ENCODE results near the gene RACGAP1.

GRCh38 chr12:49963976-49964815 lies 61.1 kb downstream of the RACGAP1 start:
- TF ChIP-seq OSR1 (CRISPR knock-in tag; IDR thresholded peaks at IDR 0.05) (no peak), TCF4 (CRISPR knock-in tag; IDR thresholded peaks at IDR 0.05; ENCODE audit: borderline replicate concordance) (no peak), RARB (CRISPR knock-in tag; IDR thresholded peaks at IDR 0.05) (no peak), TSHZ2 (CRISPR knock-in tag; IDR thresholded peaks at IDR 0.05) (no peak), ZFP30 (CRISPR knock-in tag; IDR thresholded peaks at IDR 0.05) (no peak), ZNF565 (CRISPR knock-in tag; conservative IDR thresholded peaks at IDR 0.05; ENCODE audit: low read depth) (no peak), ISL1 (CRISPR knock-in tag; IDR thresholded peaks at IDR 0.05) (no peak), TOX (CRISPR knock-in tag; IDR thresholded peaks at IDR 0.05; ENCODE audit: borderline replicate concordance) (no peak), CSDC2 (CRISPR knock-in tag; IDR thresholded peaks at IDR 0.05) (no peak), ARNTL (CRISPR knock-in tag; IDR thresholded peaks at IDR 0.05; ENCODE audit: borderline replicate concordance, low read depth) (no peak)
